Endometrial microvascular endothelial cells (primary cell): ENCODE measurements around the gene THUMPD3. TPM values are rescaled to one million over a fixed set of nuclear protein-coding genes. Genes with fewer than 3 reads are reported as not detected.

Experiments used
- in situ Hi-C: cut with HindIII; loops from 2 replicates; pipeline ENCODE4 v1.10.0; 2017; ENCODE audit warnings: low sequenced_read_pairs, low pct_unique_long_range_greater_than_20kb; ENCODE audit errors: inconsistent ontology term
- total RNA-seq: library from RNA; depleted of rRNA; stranded (reverse); fragments of >200 nt; gene quantifications from one replicate; pipeline ENCODE4 v1.2.3, GENCODE V29; 2015; ENCODE audit errors: inconsistent ontology term

The THUMPD3 gene, protein sequence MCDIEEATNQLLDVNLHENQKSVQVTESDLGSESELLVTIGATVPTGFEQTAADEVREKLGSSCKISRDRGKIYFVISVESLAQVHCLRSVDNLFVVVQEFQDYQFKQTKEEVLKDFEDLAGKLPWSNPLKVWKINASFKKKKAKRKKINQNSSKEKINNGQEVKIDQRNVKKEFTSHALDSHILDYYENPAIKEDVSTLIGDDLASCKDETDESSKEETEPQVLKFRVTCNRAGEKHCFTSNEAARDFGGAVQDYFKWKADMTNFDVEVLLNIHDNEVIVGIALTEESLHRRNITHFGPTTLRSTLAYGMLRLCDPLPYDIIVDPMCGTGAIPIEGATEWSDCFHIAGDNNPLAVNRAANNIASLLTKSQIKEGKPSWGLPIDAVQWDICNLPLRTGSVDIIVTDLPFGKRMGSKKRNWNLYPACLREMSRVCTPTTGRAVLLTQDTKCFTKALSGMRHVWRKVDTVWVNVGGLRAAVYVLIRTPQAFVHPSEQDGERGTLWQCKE
- total RNA-seq, result 32.5 TPM

GRCh38 chr3:9362731-9363530 lies at the start of gene THUMPD3:
THUMPD3 (plus strand) TSS chr3:9363054; CDS start chr3:9365069, 2,015 bp downstream.
- in situ Hi-C loops, result no loop called here

GRCh38 chr3:9314796-9315195 lies 48.1 kb upstream of the THUMPD3 start:
- in situ Hi-C loops, result no loop called here

GRCh38 chr3:9316881-9317361 lies 45.9 kb upstream of the THUMPD3 start:
- in situ Hi-C loops, result no loop called here

- in situ Hi-C loops, result no loop called here
Measured at GRCh38 chr3:9322780-9323179, 40.1 kb upstream of the THUMPD3 start.

GRCh38 chr3:9324944-9325343 lies 37.9 kb upstream of the THUMPD3 start:
- in situ Hi-C loops, result no loop called here

DNA sequence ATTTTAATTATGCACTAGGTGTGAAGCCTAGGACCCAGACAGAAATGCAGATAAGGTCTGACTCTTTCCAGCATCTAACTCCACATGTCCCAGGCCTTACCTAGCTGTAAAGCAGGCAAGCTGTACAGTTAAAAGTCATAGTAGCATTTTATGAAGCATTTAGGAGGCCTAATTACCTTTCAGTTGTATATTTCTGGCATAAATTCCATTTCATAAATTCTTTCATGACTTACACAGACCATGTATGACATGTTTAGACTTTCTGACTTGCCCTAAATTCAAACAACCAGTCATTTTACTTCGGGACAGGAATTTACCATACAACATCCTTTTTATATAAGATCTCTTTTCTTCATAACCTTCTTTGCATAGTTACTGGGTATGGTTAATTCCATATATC lies 35.3 kb upstream of the THUMPD3 start:
- in situ Hi-C loops, result no loop called here

GRCh38 chr3:9330166-9330703 lies 32.6 kb upstream of the THUMPD3 start:
- in situ Hi-C loops, result no loop called here

- in situ Hi-C loops, result no loop called here
Measured at GRCh38 chr3:9331171-9331570, 31.7 kb upstream of the THUMPD3 start.

- in situ Hi-C loops, result no loop called here
Measured at GRCh38 chr3:9332250-9333030, 30.4 kb upstream of the THUMPD3 start.

- in situ Hi-C loops, result no loop called here
Measured at GRCh38 chr3:9339761-9340471, 22.9 kb upstream of the THUMPD3 start.

GRCh38 chr3:9340472-9340902 lies 22.4 kb upstream of the THUMPD3 start:
- in situ Hi-C loops, result no loop called here

DNA sequence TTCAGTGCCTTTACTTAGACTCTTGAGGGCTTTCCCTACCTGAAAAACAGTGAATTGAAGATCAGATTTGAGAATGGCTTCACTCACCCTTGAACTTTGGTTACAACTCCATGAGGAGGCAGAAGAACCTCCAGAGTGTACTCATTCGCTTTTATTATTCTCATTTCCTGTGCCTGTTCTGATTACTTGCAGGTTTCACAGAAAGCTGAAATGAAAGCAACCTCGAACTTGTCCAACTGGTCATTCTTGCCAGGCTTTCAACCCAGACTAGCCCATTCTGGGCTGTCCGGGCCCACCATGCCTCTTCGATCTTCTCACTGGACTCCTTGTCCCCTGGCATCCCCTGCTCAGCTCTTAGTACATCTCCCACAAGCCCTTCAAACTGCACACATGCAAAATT lies 20.2 kb upstream of the THUMPD3 start:
- in situ Hi-C loops, result no loop called here

DNA sequence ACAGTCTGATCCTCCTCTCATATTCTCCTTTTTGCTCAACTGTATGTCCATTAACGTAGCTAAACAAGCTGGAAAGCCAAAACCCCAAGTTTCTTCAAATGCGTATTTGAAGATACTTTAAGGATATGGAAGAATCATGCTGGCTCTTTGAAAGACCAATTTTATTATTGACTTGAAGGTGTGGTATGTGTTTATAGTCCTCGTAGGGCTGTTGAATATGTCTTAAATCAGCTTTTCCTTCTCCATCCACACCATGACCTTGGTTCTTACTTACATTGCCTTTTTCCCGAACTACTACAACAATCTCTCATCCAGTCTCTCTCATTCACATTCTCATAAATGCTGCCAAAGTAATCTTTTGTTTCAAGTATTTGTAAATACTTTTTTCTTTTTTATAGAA lies 19.7 kb upstream of the THUMPD3 start:
- in situ Hi-C loops, result no loop called here

- in situ Hi-C loops, result no loop called here
Measured at GRCh38 chr3:9345041-9345440, 17.8 kb upstream of the THUMPD3 start.

GRCh38 chr3:9346141-9346540 lies 16.7 kb upstream of the THUMPD3 start:
- in situ Hi-C loops, result no loop called here

GRCh38 chr3:9347081-9347480 lies 15.8 kb upstream of the THUMPD3 start:
- in situ Hi-C loops, result no loop called here

DNA sequence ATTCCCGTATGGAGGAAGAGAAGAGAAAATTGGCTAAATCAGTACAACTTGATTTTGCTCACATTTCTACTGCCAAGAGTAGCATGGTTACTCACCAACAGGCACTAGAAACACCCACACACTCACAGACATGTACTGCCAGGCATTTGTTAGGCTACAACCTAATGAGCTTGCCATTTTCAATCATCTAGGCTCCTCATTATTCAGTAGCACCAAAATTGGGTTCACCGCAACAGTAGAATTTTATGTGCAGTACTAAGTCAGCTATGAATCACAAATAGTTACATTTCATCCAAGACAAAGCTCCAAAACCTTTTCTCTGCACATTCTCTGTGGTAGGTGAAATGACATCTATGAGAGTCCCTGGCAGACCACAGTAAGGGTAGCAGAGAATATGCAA lies 15.0 kb upstream of the THUMPD3 start:
- in situ Hi-C loops, result no loop called here
